GM23338 (cell line): Measurements from ENCODE around the gene BARX2. TPM values are rescaled to one million over a fixed set of nuclear protein-coding genes. Genes with fewer than 3 reads are reported as not detected.
"Not testable (repeated sequence)": the region's sequence is repeated elsewhere in the genome, so short reads cannot be mapped to it uniquely, and the experiment has no call there.

Experiments
- ATAC-seq: fragments of 200-7000 bp; cut with Tn5 transposase; 3 replicates; pipeline ENCODE4 v1.9.1; 2020
- DNase-seq: peaks from one replicate; pipeline ENCODE4 v3.0.0-alpha.2; 2015; ENCODE audit warnings: low spot score
- H2AFZ ChIP-seq: fragments of 200-600 bp; sonication (generic); 2 replicates; pipeline ENCODE4 v1.8.0; 2016; ENCODE audit warnings: antibody characterized with exemption, mild to moderate bottlenecking, moderate library complexity
- H3F3A ChIP-seq: fragments of 200-600 bp; sonication (generic); replicated peaks from 2 replicates; pipeline ENCODE4 v1.8.0; 2017; ENCODE audit warnings: antibody characterized with exemption, mixed run types, low read depth
- H3K27ac ChIP-seq: fragments of 200-600 bp; sonication (generic); 2 replicates; pipeline ENCODE4 v1.6.1; 2016; ENCODE audit warnings: low read depth
- H3K27me3 ChIP-seq: fragments of 200-600 bp; sonication (generic); 2 replicates; pipeline ENCODE4 v1.8.0; 2016; ENCODE audit warnings: mild to moderate bottlenecking, mixed run types, moderate library complexity; ENCODE audit not compliant: insufficient read depth
- H3K36me3 ChIP-seq: fragments of 200-600 bp; sonication (generic); 2 replicates; pipeline ENCODE4 v1.8.0; 2016; ENCODE audit warnings: mild to moderate bottlenecking; ENCODE audit not compliant: insufficient read depth
- H3K4me1 ChIP-seq: fragments of 200-600 bp; sonication (generic); 2 replicates; pipeline ENCODE4 v1.8.0; 2016; ENCODE audit warnings: mild to moderate bottlenecking, moderate library complexity; ENCODE audit not compliant: insufficient read depth
- H3K4me2 ChIP-seq: fragments of 200-600 bp; sonication (generic); 2 replicates; pipeline ENCODE4 v1.7.1; 2017; ENCODE audit warnings: mixed run types
- H3K4me3 ChIP-seq: fragments of 200-600 bp; sonication (generic); 2 replicates; pipeline ENCODE4 v1.6.1; 2016; ENCODE audit warnings: mixed run types
- H3K79me2 ChIP-seq: fragments of 200-600 bp; sonication (generic); replicated peaks from 2 replicates; pipeline ENCODE4 v1.8.0; 2017; ENCODE audit warnings: mild to moderate bottlenecking; ENCODE audit not compliant: insufficient read depth
- H3K9me2 ChIP-seq: fragments of 200-600 bp; sonication (generic); 2 replicates; pipeline ENCODE4 v1.8.0; 2017; ENCODE audit not compliant: insufficient read depth
- H4K20me1 ChIP-seq: fragments of 200-600 bp; sonication (generic); replicated peaks from 2 replicates; pipeline ENCODE4 v1.8.0; 2017; ENCODE audit warnings: mild to moderate bottlenecking; ENCODE audit not compliant: insufficient read depth
- H3K27ac Mint-ChIP-seq: 2 replicates; pipeline ENCODE4 v1.8.0; 2020; ENCODE audit warnings: inconsistent platforms, mild to moderate bottlenecking, moderate library complexity, mixed read lengths
- H3K27me3 Mint-ChIP-seq: 3 replicates; pipeline ENCODE4 v1.8.0; 2022; ENCODE audit warnings: low read depth, mild to moderate bottlenecking, moderate library complexity, mixed read lengths, inconsistent platforms; ENCODE audit not compliant: insufficient read depth, poor library complexity
- H3K36me3 Mint-ChIP-seq: 3 replicates; pipeline ENCODE4 v1.8.0; 2021; ENCODE audit warnings: low read depth, mild to moderate bottlenecking, inconsistent platforms, moderate library complexity, mixed read lengths
- H3K4me1 Mint-ChIP-seq: 3 replicates; pipeline ENCODE4 v1.8.0; 2020; ENCODE audit warnings: mild to moderate bottlenecking, inconsistent platforms, mixed read lengths
- H3K4me3 Mint-ChIP-seq: 3 replicates; pipeline ENCODE4 v1.8.0; 2021; ENCODE audit warnings: moderate library complexity, mild to moderate bottlenecking, inconsistent platforms, mixed read lengths
- H3K9me3 Mint-ChIP-seq: 3 replicates; pipeline ENCODE4 v1.8.0; 2020; ENCODE audit warnings: moderate library complexity, mild to moderate bottlenecking, inconsistent platforms, mixed read lengths
- CREB1 ChIP-seq: fragments of 250-450 bp; sonication (Bioruptor Pico); IDR thresholded peaks from 2 replicates; pipeline ENCODE4 v1.5.0; 2020; ENCODE audit warnings: low read depth, mild to moderate bottlenecking, moderate library complexity
- ETS1 ChIP-seq: IDR thresholded peaks from 2 replicates; pipeline ENCODE4 v1.6.1; 2016; ENCODE audit warnings: antibody characterized with exemption
- EZH2 ChIP-seq: fragments of 200-600 bp; sonication (generic); IDR thresholded peaks from one replicate; pipeline ENCODE4 v1.8.0; 2017; ENCODE audit warnings: antibody characterized with exemption, mild to moderate bottlenecking, low read depth; ENCODE audit not compliant: unreplicated experiment
- EZH2phosphoT487 ChIP-seq: fragments of 200-600 bp; sonication (generic); IDR thresholded peaks from one replicate; pipeline ENCODE4 v1.8.1; 2018; ENCODE audit warnings: antibody characterized with exemption; ENCODE audit not compliant: unreplicated experiment
- JUNB ChIP-seq: IDR thresholded peaks from one replicate; pipeline ENCODE4 v1.6.1; 2016; ENCODE audit warnings: antibody characterized with exemption; ENCODE audit not compliant: unreplicated experiment
- POLR2AphosphoS5 ChIP-seq: IDR thresholded peaks from 2 replicates; pipeline ENCODE4 v1.6.1; 2016; ENCODE audit warnings: antibody characterized with exemption, low read depth
- REST ChIP-seq: IDR thresholded peaks from one replicate; pipeline ENCODE4 v1.6.1; 2018; ENCODE audit warnings: antibody characterized with exemption; ENCODE audit not compliant: unreplicated experiment
- STAT1 ChIP-seq: IDR thresholded peaks from one replicate; pipeline ENCODE4 v1.6.1; 2016; ENCODE audit warnings: antibody characterized with exemption; ENCODE audit not compliant: unreplicated experiment
- ZNF114 ChIP-seq: fragments of 250-450 bp; sonication (Bioruptor Pico); IDR thresholded peaks from 2 replicates; pipeline ENCODE4 v1.5.0; 2020; ENCODE audit warnings: mild to moderate bottlenecking, moderate library complexity
- ZNF462 ChIP-seq: fragments of 250-450 bp; sonication (Bioruptor Pico); IDR thresholded peaks from 2 replicates; pipeline ENCODE4 v1.5.0; 2020; ENCODE audit warnings: mild to moderate bottlenecking, moderate library complexity
- polyA plus RNA-seq: library from polyadenylated mRNA; unstranded; fragments of >200 nt; fragmentation: Nextera tagmentation; extraction: Ambion mirVana; gene quantifications from 2 replicates; pipeline ENCODE4 v1.2.1, GENCODE V29; 2016
- total RNA-seq: library from RNA; depleted of rRNA; stranded (reverse); fragments of >200 nt; shearing (Covaris generic); gene quantifications from 2 replicates; pipeline ENCODE4 v1.2.3, GENCODE V29; 2014

Gene BARX2
- total and polyA plus RNA-seq, 2 experiments from 2014 or later = not detected

DNA sequence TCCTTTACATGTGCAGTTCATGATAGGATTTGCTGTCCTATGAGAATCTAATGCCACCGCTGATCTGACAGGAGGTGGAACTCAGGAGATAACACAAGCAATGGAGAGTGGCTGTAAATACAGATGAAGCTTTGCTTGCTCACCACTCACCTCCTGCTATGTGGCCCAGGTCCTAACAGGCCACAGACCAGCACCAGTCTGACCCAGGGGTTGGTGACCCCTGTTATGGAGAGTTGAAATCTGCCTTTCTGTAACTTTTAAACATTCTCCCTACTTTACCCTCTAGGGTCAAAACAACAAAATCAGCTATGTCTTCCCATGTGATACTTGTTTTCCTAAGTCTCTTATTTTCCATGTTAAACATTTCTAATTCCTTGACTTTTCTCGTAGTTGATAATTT is 48.7 kb upstream of the BARX2 start (continued):
- TF ChIP-seq STAT1 = no peak

DNA sequence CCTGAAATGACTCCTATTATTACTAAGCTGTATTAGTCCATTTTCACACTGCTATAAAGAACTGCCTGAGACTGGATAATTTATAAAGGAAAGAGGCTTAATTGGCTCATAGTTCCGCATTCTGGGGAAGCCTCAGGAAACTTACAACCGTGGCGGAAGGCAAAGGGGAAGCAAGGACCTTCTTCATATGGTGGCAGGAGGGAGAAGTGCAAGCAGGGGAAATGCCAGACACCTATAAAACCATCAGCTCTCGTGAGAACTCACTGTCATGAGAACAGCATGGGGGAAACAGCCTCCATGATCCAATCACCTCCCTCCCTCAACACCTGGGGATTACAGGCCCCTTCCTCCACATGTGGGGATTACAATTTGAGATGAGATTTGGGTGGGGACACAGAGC is 47.9 kb upstream of the BARX2 start:
- not testable (repeated sequence) for H3K4me3 ChIP-seq

GRCh38 chr11:129328756-129329155 is 46.9 kb upstream of the BARX2 start:
- H2AFZ ChIP-seq = no peak overlapping the region
- H3K4me1 ChIP-seq = peaks cover 4% of the 10 kb centered on the region; the same call in 1 of the 2 replicates
- Mint-ChIP-seq H3K4me3 (no peak overlapping the region), H3K27ac (no peak overlapping the region), H3K27me3 (peaks cover 12% of the 10 kb centered on the region), H3K4me1 (peaks cover 16% of the 10 kb centered on the region), H3K36me3 (no peaks in the 10 kb centered on the region), H3K9me3 (no peaks in the 10 kb centered on the region)
- ATAC-seq = no peak
- no peak overlapping the region for H3K4me3 ChIP-seq
- no peak overlapping the region for H3K27ac ChIP-seq
- no peaks in the 10 kb centered on the region for H3K79me2 ChIP-seq
- DNase-seq = no peak
- no peaks in the 10 kb centered on the region for H3K27me3 ChIP-seq
- no peaks in the 10 kb centered on the region for H4K20me1 ChIP-seq
- H3K36me3 ChIP-seq = no peaks in the 10 kb centered on the region
- no peaks in the 10 kb centered on the region for H3K9me2 ChIP-seq
- no peaks in the 10 kb centered on the region for H3F3A ChIP-seq
- no peak overlapping the region for H3K4me2 ChIP-seq
- TF ChIP-seq ETS1 (no peak), REST (no peak), EZH2phosphoT487 (no peak), CREB1 (no peak), STAT1 (no peak), ZNF114 (CRISPR knock-in tag) (no peak), JUNB (no peak), ZNF462 (CRISPR knock-in tag) (no peak), EZH2 (no peak), POLR2AphosphoS5 (no peak)

More for the DNA sequence above, 47.9 kb upstream of the BARX2 start:
- not testable (repeated sequence) for DNase-seq, H3K4me1 ChIP-seq, H3K4me2 ChIP-seq, H2AFZ ChIP-seq, H3K36me3 Mint-ChIP-seq, H3K79me2 ChIP-seq, H3K27ac Mint-ChIP-seq, H3K27ac ChIP-seq, H3K36me3 ChIP-seq, ATAC-seq, H4K20me1 ChIP-seq, H3K4me3 Mint-ChIP-seq, H3K27me3 ChIP-seq, H3F3A ChIP-seq, H3K9me3 Mint-ChIP-seq, H3K9me2 ChIP-seq
- peaks cover 12% of the 10 kb centered on the region for H3K27me3 Mint-ChIP-seq
- H3K4me1 Mint-ChIP-seq = peaks cover 22% of the 10 kb centered on the region
